Measurements from ENCODE around the gene ITK. TPM values are rescaled to one million over a fixed set of nuclear protein-coding genes. Genes with fewer than 3 reads are reported as not detected.

Gene ITK
- total and polyA plus RNA-seq, 2 experiments from 2014 or later: 0.08 TPM; not detected in 1

DNA sequence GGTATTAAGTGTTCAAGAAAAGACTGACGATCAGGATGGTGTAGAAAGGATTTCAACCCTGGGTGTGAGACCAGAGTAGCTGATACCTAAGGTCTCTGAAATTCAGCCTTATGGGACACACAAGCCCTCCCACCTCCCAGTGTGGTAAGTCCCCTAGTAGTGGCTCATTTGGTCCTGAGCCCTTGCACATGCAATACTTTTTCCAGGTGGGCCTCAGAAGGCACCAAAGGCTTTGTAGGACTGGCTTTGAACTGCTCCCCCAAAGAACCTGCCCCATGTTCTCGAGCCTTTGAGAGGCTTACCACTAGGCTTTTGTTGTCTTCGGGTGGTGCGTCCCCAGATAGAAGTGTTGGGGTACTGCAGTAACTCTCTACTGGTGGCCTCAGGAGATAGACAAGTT lies 15.4 kb upstream of the ITK start:
- Histone ChIP-seq H3K36me3 (ENCODE audit: insufficient read depth) (no peaks in the 10 kb centered on the region), H3K4me3 (no peak overlapping the region), H3K4me2 (no peak overlapping the region), H3F3A (replicated peaks; ENCODE audit: low read depth) (no peaks in the 10 kb centered on the region), H2AFZ (no peak overlapping the region), H3K27me3 (ENCODE audit: insufficient read depth) (no peaks in the 10 kb centered on the region), H3K4me1 (ENCODE audit: insufficient read depth) (no peaks in the 10 kb centered on the region; the same call in 1 of the 2 replicates), H3K9me2 (ENCODE audit: insufficient read depth) (no peaks in the 10 kb centered on the region), H4K20me1 (replicated peaks; ENCODE audit: insufficient read depth) (no peaks in the 10 kb centered on the region), H3K79me2 (replicated peaks; ENCODE audit: insufficient read depth) (no peaks in the 10 kb centered on the region), H3K27ac (ENCODE audit: low read depth) (no peak overlapping the region)
- Mint-ChIP-seq H3K9me3 (peaks cover 6% of the 10 kb centered on the region; the same call in 2 of the 3 replicates), H3K4me3 (no peak overlapping the region), H3K27me3 (ENCODE audit: insufficient read depth, low read depth, poor library complexity) (peaks cover 2% of the 10 kb centered on the region), H3K36me3 (ENCODE audit: low read depth) (no peaks in the 10 kb centered on the region; the same call in 2 of the 3 replicates), H3K4me1 (peaks cover 13% of the 10 kb centered on the region; the same call in 2 of the 3 replicates), H3K27ac (no peak overlapping the region)
- no peak for TF ChIP-seq EZH2phosphoT487 (IDR thresholded peaks at IDR 0.05; ENCODE audit: unreplicated experiment)
- TF ChIP-seq POLR2AphosphoS5 (IDR thresholded peaks at IDR 0.05; ENCODE audit: low read depth): no peak
- TF ChIP-seq NANOG (IDR thresholded peaks at IDR 0.05; ENCODE audit: borderline replicate concordance): no peak
- TF ChIP-seq CREB1 (CRISPR knock-in tag; IDR thresholded peaks at IDR 0.05; ENCODE audit: low read depth): no peak
- TF ChIP-seq ZNF331 (CRISPR knock-in tag; IDR thresholded peaks at IDR 0.05; ENCODE audit: low read depth): no peak
- TF ChIP-seq EZH2 (IDR thresholded peaks at IDR 0.05; ENCODE audit: low read depth, unreplicated experiment): no peak
- TF ChIP-seq, protein P1, sequence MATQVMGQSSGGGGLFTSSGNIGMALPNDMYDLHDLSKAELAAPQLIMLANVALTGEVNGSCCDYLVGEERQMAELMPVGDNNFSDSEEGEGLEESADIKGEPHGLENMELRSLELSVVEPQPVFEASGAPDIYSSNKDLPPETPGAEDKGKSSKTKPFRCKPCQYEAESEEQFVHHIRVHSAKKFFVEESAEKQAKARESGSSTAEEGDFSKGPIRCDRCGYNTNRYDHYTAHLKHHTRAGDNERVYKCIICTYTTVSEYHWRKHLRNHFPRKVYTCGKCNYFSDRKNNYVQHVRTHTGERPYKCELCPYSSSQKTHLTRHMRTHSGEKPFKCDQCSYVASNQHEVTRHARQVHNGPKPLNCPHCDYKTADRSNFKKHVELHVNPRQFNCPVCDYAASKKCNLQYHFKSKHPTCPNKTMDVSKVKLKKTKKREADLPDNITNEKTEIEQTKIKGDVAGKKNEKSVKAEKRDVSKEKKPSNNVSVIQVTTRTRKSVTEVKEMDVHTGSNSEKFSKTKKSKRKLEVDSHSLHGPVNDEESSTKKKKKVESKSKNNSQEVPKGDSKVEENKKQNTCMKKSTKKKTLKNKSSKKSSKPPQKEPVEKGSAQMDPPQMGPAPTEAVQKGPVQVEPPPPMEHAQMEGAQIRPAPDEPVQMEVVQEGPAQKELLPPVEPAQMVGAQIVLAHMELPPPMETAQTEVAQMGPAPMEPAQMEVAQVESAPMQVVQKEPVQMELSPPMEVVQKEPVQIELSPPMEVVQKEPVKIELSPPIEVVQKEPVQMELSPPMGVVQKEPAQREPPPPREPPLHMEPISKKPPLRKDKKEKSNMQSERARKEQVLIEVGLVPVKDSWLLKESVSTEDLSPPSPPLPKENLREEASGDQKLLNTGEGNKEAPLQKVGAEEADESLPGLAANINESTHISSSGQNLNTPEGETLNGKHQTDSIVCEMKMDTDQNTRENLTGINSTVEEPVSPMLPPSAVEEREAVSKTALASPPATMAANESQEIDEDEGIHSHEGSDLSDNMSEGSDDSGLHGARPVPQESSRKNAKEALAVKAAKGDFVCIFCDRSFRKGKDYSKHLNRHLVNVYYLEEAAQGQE (IDR thresholded peaks at IDR 0.05; ENCODE audit: unreplicated experiment): no peak
- TF ChIP-seq, protein P2, sequence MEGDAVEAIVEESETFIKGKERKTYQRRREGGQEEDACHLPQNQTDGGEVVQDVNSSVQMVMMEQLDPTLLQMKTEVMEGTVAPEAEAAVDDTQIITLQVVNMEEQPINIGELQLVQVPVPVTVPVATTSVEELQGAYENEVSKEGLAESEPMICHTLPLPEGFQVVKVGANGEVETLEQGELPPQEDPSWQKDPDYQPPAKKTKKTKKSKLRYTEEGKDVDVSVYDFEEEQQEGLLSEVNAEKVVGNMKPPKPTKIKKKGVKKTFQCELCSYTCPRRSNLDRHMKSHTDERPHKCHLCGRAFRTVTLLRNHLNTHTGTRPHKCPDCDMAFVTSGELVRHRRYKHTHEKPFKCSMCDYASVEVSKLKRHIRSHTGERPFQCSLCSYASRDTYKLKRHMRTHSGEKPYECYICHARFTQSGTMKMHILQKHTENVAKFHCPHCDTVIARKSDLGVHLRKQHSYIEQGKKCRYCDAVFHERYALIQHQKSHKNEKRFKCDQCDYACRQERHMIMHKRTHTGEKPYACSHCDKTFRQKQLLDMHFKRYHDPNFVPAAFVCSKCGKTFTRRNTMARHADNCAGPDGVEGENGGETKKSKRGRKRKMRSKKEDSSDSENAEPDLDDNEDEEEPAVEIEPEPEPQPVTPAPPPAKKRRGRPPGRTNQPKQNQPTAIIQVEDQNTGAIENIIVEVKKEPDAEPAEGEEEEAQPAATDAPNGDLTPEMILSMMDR (conservative IDR thresholded peaks at IDR 0.05; ENCODE audit: low read depth in 2 of 2): no peak
- TF ChIP-seq, protein P3, sequence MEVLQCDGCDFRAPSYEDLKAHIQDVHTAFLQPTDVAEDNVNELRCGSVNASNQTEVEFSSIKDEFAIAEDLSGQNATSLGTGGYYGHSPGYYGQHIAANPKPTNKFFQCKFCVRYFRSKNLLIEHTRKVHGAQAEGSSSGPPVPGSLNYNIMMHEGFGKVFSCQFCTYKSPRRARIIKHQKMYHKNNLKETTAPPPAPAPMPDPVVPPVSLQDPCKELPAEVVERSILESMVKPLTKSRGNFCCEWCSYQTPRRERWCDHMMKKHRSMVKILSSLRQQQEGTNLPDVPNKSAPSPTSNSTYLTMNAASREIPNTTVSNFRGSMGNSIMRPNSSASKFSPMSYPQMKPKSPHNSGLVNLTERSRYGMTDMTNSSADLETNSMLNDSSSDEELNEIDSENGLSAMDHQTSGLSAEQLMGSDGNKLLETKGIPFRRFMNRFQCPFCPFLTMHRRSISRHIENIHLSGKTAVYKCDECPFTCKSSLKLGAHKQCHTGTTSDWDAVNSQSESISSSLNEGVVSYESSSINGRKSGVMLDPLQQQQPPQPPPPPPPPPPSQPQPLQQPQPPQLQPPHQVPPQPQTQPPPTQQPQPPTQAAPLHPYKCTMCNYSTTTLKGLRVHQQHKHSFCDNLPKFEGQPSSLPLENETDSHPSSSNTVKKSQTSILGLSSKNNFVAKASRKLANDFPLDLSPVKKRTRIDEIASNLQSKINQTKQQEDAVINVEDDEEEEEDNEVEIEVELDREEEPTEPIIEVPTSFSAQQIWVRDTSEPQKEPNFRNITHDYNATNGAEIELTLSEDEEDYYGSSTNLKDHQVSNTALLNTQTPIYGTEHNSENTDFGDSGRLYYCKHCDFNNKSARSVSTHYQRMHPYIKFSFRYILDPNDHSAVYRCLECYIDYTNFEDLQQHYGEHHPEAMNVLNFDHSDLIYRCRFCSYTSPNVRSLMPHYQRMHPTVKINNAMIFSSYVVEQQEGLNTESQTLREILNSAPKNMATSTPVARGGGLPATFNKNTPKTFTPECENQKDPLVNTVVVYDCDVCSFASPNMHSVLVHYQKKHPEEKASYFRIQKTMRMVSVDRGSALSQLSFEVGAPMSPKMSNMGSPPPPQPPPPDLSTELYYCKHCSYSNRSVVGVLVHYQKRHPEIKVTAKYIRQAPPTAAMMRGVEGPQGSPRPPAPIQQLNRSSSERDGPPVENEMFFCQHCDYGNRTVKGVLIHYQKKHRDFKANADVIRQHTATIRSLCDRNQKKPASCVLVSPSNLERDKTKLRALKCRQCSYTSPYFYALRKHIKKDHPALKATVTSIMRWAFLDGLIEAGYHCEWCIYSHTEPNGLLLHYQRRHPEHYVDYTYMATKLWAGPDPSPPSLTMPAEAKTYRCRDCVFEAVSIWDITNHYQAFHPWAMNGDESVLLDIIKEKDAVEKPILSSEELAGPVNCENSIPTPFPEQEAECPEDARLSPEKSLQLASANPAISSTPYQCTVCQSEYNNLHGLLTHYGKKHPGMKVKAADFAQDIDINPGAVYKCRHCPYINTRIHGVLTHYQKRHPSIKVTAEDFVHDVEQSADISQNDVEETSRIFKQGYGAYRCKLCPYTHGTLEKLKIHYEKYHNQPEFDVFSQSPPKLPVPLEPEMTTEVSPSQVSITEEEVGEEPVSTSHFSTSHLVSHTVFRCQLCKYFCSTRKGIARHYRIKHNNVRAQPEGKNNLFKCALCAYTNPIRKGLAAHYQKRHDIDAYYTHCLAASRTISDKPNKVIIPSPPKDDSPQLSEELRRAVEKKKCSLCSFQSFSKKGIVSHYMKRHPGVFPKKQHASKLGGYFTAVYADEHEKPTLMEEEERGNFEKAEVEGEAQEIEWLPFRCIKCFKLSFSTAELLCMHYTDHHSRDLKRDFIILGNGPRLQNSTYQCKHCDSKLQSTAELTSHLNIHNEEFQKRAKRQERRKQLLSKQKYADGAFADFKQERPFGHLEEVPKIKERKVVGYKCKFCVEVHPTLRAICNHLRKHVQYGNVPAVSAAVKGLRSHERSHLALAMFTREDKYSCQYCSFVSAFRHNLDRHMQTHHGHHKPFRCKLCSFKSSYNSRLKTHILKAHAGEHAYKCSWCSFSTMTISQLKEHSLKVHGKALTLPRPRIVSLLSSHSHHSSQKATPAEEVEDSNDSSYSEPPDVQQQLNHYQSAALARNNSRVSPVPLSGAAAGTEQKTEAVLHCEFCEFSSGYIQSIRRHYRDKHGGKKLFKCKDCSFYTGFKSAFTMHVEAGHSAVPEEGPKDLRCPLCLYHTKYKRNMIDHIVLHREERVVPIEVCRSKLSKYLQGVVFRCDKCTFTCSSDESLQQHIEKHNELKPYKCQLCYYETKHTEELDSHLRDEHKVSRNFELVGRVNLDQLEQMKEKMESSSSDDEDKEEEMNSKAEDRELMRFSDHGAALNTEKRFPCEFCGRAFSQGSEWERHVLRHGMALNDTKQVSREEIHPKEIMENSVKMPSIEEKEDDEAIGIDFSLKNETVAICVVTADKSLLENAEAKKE (CRISPR knock-in tag; IDR thresholded peaks at IDR 0.05): no peak
- TF ChIP-seq JUNB (IDR thresholded peaks at IDR 0.05; ENCODE audit: unreplicated experiment): no peak
- TF ChIP-seq, protein P4, sequence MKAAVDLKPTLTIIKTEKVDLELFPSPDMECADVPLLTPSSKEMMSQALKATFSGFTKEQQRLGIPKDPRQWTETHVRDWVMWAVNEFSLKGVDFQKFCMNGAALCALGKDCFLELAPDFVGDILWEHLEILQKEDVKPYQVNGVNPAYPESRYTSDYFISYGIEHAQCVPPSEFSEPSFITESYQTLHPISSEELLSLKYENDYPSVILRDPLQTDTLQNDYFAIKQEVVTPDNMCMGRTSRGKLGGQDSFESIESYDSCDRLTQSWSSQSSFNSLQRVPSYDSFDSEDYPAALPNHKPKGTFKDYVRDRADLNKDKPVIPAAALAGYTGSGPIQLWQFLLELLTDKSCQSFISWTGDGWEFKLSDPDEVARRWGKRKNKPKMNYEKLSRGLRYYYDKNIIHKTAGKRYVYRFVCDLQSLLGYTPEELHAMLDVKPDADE (IDR thresholded peaks at IDR 0.05): no peak
- no peak for TF ChIP-seq ZNF114 (CRISPR knock-in tag; IDR thresholded peaks at IDR 0.05)
- no peak for DNase-seq (ENCODE audit: low spot score)
- no peak for ATAC-seq
